ENCODE results near the gene EEF1G.

DNA sequence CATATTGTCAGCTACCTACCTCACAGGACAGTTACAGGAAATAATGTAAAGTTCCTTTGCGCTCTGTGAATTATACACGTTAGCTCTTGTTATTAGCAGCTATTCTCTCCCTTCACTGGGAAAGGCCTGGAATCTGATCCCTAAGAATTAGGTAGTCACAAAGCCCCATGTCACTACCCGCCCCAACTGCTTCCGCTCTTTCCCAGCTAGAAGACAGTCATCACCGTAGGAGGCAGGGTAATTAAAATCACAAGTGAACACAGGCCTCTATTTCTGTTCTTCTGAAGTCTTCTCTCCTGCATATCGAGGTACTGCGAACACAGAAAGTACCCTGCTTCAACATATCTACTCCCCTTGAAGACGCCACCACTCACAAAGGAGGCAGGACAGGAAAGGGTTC lies 14.5 kb downstream of the EEF1G start:
- TF ChIP-seq, protein P1, sequence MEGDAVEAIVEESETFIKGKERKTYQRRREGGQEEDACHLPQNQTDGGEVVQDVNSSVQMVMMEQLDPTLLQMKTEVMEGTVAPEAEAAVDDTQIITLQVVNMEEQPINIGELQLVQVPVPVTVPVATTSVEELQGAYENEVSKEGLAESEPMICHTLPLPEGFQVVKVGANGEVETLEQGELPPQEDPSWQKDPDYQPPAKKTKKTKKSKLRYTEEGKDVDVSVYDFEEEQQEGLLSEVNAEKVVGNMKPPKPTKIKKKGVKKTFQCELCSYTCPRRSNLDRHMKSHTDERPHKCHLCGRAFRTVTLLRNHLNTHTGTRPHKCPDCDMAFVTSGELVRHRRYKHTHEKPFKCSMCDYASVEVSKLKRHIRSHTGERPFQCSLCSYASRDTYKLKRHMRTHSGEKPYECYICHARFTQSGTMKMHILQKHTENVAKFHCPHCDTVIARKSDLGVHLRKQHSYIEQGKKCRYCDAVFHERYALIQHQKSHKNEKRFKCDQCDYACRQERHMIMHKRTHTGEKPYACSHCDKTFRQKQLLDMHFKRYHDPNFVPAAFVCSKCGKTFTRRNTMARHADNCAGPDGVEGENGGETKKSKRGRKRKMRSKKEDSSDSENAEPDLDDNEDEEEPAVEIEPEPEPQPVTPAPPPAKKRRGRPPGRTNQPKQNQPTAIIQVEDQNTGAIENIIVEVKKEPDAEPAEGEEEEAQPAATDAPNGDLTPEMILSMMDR (IDR thresholded peaks at IDR 0.05) = no peak
- TF ChIP-seq POLR2A (IDR thresholded peaks at IDR 0.05) = no peak
